Retina (tissue), 1 donor: ENCODE results near the gene CASTOR2.
"Not testable (repeated sequence)": the region's sequence is repeated elsewhere in the genome, so short reads cannot be mapped to it uniquely, and the experiment has no call there.

Experiments
- DNase-seq: peaks from one replicate; pipeline ENCODE4 v3.0.0-alpha.2; 2016

Gene CASTOR2

GRCh38 chr7:75055830-75056772, 91.6 kb downstream of the CASTOR2 start:
- DNase-seq, result no peak

- DNase-seq, result no peak
These were observed 93.9 kb downstream of the CASTOR2 start for GRCh38 chr7:75058406-75058805.

DNA sequence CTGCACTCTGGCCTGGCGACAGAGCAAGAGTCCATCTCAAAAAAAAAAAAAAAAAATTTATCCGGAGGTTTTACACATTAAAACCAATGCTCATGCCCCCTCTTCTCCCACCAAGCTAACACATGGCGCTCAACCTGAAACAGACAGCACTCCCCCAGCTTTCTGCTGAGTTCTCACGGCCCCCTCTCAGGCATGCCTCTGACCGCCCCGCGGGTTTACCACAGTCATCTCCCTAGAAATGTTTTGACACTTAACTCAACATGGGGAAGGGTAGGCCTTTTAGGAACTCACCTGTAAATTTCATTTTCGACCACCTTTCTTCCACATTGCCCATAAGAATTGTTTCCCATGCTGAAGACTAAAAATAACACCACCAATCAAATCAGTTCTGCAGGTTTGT, 99.8 kb downstream of the CASTOR2 start:
- DNase-seq, result no peak

GRCh38 chr7:75064801-75065200, 100.3 kb downstream of the CASTOR2 start:
- DNase-seq, result no peak

GRCh38 chr7:75066521-75066920, 102.0 kb downstream of the CASTOR2 start:
- no peak for DNase-seq

- no peak for DNase-seq
These were observed 108.4 kb downstream of the CASTOR2 start for GRCh38 chr7:75072981-75073283.

DNA sequence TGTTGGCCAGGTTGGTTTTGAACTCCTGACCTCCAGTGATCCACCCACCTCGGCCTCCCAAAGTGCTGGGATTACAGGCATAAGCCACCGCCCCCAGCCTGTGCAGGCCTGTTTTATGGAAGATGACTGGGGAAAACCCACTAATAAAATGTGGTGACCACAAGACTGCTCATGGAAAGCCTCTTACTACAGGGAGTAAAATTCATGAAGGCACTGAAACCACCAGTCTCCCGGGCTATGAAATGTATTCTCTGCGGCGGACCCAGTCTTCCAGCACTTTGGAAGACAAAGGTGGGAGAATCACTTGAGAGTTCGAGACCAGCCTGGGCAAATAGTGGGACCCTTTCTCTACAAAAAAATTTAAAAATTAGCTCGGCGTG, 109.7 kb downstream of the CASTOR2 start:
- not testable (repeated sequence) for DNase-seq
